Measurements from ENCODE around the gene CTTN.

Gene CTTN

GRCh38 chr11:70409437-70409836, 11.1 kb downstream of the CTTN start:
- no peak for DNase-seq (ENCODE audit: low read depth, low spot score)

DNA sequence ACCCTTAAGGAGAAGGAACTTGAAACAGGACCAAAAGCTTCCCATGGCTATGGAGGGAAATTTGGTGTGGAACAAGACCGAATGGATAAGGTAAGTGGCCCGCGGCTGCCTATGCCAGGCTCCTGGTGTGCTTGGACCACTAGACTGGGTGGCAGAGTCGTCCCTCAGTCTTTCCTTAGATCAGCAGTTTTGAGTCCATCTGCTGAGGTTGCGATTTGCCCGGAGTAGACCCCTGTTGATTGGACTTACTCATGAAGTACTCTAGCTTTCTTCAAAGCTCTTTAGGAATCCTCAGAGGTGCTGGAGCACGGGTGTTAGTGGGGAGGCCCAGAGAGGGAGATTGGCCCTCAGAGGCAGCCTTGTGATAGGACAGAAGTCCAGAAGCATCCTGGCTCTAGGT, 11.5 kb downstream of the CTTN start:
- no peak for DNase-seq (ENCODE audit: low read depth, low spot score)

GRCh38 chr11:70410276-70411205, 12.2 kb downstream of the CTTN start:
- no peak for DNase-seq (ENCODE audit: low read depth, low spot score)

GRCh38 chr11:70411713-70412452, 13.6 kb downstream of the CTTN start:
- DNase-seq (ENCODE audit: low read depth, low spot score): no peak

DNA sequence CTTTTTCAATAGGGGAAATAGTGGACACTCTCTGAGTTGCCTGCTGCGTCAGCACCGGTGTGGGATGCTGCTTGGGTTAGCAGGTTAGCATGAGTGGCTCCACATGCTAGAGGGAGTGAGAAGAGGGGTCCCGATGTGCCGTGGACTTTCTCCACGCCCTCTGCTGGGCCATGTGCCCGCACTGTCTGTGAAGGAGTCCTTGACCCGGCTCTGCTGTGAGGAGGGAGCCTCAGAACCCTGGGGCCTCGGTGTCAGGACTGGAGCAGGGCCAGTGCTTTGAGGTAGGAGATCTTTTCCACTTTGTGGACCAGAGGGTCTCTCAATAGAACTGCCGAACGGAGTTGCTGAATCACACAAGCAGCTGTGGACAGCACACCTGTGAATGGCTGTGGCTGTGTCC, 14.8 kb downstream of the CTTN start:
- no peak for DNase-seq (ENCODE audit: low read depth, low spot score)

GRCh38 chr11:70414341-70415100, 16.2 kb downstream of the CTTN start:
- no peak for DNase-seq (ENCODE audit: low read depth, low spot score)

GRCh38 chr11:70415191-70415590, 16.9 kb downstream of the CTTN start:
- no peak for DNase-seq (ENCODE audit: low read depth, low spot score)

GRCh38 chr11:70415642-70416395, 17.5 kb downstream of the CTTN start:
- no peak for DNase-seq (ENCODE audit: low read depth, low spot score)

DNA sequence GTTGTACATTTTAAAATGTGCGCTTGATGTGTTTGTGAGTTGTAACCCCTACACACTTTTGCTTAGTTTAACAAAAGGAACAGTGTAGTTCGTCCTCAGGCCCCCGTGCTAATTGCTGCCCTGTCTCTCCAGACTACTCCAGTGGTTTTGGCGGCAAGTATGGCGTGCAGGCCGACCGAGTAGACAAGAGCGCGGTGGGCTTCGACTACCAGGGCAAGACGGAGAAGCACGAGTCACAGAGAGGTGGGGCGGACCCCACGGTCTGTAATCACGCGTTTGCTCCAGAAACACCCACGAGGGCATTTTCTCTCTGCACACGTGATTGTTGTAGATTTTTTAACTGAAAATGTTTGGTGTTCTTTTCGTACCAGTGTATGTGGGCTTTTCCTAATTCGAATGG, 18.6 kb downstream of the CTTN start:
- no peak for DNase-seq (ENCODE audit: low read depth, low spot score)

DNA sequence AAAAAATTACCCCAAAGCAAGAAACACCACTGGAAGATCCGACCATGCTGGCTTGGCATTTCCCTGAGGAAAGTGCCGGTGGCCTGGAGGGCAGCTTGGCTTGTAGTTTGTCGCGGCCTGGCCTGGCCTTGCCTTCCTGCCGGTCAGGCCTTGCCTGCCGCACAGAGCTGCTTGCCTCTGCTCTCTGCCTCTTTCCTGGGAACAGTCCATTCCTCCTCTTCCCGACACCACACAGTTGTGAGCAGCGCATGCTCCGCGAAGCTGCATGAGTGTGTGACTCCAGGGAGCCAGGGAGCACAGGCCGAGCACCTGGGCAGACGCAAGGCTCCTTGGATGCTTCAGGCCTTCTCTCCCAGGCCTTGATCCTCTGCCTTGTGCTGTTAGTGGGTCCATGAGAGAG, 19.8 kb downstream of the CTTN start:
- DNase-seq (ENCODE audit: low read depth, low spot score): no peak

DNA sequence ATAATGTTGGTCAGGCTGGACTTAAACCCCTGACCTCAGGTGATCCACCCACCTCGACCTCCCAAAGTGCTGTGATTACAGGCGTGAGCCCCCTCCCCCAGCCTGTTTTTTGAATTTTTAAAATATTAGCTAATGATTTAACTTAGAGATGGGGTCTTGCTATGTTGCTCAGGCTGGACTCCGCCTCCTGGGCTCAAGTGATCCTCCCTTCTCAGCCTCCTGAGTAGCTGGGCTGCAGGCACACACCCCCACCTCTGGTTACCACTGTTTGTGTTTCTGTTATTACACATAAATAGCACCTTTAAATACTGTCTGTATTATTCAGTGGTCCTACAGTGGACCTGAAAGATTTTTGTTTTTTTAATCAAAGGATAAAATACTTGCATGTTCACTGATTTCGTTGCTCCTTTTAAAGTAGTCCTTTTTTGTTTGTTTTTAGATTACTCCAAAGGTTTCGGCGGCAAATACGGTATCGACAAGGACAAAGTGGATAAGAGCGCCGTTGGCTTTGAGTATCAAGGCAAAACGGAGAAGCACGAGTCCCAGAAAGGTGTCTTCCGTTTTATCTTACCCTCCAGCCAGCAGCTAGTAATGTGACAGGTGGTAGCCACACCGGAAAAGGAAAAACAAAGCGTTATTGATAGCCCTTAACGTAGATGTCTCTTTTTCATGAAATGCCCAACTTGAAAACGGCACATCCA, 21.1 kb downstream of the CTTN start:
- DNase-seq (ENCODE audit: low read depth, low spot score): no peak

GRCh38 chr11:70420008-70420464, 21.7 kb downstream of the CTTN start:
- no peak for DNase-seq (ENCODE audit: low read depth, low spot score)

DNA sequence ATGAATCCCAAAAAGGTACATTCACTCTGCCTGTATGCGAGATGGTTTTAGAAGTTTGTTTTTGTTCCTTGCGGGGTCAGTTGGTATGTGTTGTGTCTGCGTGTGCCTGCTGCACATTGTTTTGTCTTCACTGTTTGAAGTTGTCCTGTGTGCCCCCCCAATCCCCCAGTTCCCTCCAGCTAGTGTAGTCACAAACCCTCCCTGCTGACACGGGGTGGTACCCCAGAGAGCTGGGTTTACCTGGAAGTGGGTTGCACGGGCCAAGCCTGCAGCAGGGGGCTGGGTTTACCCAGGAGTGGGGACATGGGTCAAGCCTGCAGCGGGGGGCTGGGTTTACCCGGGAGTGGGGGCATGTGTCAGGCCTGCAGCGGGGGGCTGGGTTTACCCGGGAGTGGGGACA, 22.2 kb downstream of the CTTN start:
- no peak for DNase-seq (ENCODE audit: low read depth, low spot score)

GRCh38 chr11:70421123-70421522, 22.8 kb downstream of the CTTN start:
- no peak for DNase-seq (ENCODE audit: low read depth, low spot score)

DNA sequence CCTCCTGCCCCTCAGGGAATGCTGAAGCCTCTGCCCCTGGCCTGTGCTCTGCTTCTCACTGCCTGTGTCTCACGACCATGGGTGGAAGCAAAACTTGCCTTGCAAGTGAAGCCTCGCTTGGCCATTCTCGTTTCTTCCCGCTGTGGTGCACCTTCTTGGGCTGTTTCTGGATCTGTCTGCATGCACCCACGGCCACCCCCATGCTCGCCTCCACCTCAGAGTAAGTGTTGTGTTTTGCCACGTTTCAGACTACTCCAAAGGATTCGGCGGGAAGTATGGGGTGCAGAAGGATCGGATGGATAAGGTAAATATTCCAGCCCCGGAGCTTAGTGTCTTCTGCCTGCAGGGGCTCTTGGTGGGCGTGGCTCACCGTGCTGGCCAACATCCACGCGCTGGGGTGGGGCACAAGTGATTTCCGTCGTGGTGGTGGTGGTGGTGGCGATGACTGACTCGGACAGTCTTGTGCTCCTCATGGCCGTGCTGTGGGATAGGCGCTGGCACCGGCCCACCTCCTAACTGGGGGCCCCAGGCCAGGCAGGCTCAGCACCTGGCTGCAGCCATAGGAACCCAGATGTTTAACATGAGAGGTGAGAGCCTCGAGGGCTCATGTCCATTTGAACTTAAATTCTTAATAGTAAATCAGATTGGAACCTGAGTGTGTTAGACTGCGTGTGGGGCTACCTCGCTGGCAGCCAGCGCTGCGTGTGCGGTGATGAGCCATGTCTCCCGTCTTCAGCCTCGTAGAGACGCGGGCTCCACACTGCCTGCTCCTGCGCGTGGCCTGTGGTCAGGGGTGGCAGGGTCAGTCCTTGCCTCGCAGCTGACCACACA, 24.6 kb downstream of the CTTN start:
- DNase-seq (ENCODE audit: low read depth, low spot score): no peak

DNA sequence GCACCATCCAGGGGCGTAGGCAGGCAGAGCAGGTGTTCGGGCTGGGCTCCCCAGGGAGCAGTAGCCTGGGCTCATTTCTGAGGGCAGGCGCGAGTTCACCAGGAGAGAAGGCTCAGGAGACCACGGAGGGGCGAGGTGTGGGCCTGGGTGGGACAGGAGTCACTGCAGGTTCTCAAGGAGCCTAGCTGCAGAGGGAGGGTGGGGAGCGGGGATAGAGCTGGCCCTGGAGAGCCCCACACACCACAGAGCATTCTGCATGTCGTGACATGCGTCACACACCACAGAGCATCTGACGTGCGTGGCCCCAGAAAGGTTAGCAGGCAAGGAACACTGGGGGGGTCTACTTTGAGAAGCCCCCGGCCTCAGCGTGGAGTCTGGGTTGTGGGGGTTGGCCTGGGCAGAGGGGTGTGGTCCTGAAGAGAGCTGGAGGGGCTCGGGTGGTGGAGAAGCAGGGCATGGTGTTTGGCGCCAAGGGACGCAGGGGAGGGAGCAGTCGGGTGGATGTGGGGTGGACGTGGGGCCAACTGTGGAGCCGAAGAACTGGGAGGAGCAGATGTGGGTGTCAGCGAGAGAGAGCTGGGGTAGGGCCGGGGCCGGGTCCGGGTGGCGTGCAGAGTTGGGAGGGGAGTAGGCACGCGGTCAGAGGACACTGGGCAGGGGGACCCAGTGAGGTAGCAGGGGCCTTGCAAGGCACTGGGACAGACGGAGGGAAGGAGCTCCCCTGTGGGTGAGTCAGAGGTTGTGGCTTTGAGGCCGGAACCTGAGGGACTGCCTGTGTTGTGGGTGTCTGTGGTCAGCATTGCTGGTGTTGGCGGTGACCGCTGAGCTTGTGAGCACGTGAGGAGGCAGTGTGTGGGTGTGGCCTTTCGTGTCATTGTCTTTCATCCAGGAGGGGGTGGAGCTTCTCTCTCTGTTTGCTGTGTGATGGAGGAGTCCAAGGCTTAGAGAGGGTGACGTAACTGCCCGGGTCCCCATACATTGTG, 25.5 kb downstream of the CTTN start:
- DNase-seq (ENCODE audit: low read depth, low spot score): no peak

- DNase-seq (ENCODE audit: low read depth, low spot score): no peak
Observed at GRCh38 chr11:70424765-70425344, 26.5 kb downstream of the CTTN start.

GRCh38 chr11:70427436-70427835, 29.1 kb downstream of the CTTN start:
- no peak for DNase-seq (ENCODE audit: low read depth, low spot score)

All from iPS DF 19.7 (cell line).